ENCODE measurements around the gene POFUT2.
A peak's percentile ranks its signal among the peaks of the same experiment; 100 is the strongest.

POFUT2 gene

DNA sequence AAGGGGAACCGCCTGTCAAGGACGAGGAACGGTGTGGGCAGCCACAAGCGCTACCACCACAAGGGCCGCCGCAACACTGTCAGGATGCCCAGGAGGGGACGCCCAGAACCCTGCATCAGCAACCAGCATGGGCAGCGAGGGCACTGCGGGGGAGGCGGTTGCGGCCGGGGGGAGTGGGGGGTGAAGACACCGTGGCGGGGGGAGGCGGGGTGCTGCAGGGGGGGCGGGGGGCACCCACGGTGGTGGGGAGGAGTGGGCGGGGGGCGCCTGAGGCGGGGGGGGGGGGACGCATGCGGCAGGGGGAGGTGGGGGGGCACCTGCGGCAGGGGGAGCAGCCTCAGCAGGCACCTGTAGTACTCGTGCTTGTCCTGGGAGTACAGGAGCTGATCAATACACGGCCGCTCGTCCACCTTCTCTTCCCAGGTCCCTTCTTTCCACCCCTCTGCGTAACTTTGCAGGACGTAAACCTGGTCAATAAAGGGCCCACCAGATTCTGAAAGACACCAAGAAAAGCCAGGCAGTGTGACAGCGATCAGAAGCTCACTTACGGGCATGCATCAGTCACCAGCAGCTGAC lies 4.6 kb downstream of the POFUT2 start:
- no peak for DNase-seq (ENCODE audit: low spot score)

- no peak for DNase-seq (ENCODE audit: low spot score)
These were observed 5.2 kb downstream of the POFUT2 start for GRCh38 chr21:45282283-45283034.

- peak; percentile 44 for DNase-seq (ENCODE audit: low spot score)
These were observed 6.0 kb downstream of the POFUT2 start for GRCh38 chr21:45281411-45282282.

DNA sequence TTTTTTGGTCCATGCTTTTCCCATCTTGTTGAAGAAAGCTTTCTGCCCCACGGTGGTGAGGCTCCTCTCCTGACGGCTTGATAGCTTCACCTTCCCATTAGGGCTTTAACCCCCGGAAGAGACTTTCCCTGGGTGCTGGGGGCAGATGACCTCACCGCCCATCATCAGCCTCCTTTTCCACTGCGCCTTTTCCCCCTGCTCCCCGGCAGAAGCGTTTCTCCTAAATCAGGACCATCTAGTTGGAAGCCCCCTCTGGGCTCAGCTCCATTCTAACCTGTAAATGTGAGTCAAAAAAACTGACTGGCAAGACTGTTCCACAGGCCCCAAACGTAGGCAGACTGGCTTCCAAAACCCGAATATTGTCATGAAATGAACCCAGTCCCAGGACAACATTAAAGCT lies 6.7 kb downstream of the POFUT2 start:
- DNase-seq (ENCODE audit: low spot score), result no peak

- DNase-seq (ENCODE audit: low spot score), result no peak
These were observed 7.4 kb downstream of the POFUT2 start for GRCh38 chr21:45280178-45280821.

GRCh38 chr21:45279446-45280177 lies 8.1 kb downstream of the POFUT2 start:
- no peak for DNase-seq (ENCODE audit: low spot score)

GRCh38 chr21:45278156-45278911 lies 9.4 kb downstream of the POFUT2 start:
- no peak for DNase-seq (ENCODE audit: low spot score)

- DNase-seq (ENCODE audit: low spot score), result no peak
These were observed 10.3 kb downstream of the POFUT2 start for GRCh38 chr21:45277101-45278045.

- no peak for DNase-seq (ENCODE audit: low spot score)
These were observed 11.1 kb downstream of the POFUT2 start for GRCh38 chr21:45276596-45276995.

GRCh38 chr21:45270306-45270821 lies 17.3 kb downstream of the POFUT2 start:
- no peak for DNase-seq (ENCODE audit: low spot score)

DNA sequence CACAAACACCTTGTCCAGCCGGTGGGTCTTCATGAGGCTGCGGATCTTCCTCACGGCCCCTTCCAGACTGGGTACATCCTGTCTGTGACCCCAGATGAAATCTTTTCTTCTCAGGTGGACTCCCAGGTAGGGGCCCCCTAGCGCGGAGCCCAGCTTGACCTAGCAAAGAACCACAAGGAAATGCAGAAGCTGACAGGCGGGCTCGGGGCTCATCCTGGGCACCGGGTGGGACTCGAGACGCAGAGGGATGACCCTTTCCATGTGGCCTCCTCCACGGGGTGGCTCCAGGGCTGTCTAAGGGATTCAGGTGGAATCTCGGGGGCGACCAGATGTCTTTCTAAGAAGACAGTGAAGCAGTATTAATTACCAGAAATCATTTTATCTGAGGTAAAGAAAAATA lies 17.8 kb downstream of the POFUT2 start:
- DNase-seq (ENCODE audit: low spot score), result no peak

- DNase-seq (ENCODE audit: low spot score), result no peak
These were observed 20.3 kb downstream of the POFUT2 start for GRCh38 chr21:45267390-45267760.

GRCh38 chr21:45266518-45267389 lies 20.9 kb downstream of the POFUT2 start:
- DNase-seq (ENCODE audit: low spot score), result no peak

GRCh38 chr21:45265721-45266517 lies 21.8 kb downstream of the POFUT2 start:
- DNase-seq (ENCODE audit: low spot score), result no peak

DNA sequence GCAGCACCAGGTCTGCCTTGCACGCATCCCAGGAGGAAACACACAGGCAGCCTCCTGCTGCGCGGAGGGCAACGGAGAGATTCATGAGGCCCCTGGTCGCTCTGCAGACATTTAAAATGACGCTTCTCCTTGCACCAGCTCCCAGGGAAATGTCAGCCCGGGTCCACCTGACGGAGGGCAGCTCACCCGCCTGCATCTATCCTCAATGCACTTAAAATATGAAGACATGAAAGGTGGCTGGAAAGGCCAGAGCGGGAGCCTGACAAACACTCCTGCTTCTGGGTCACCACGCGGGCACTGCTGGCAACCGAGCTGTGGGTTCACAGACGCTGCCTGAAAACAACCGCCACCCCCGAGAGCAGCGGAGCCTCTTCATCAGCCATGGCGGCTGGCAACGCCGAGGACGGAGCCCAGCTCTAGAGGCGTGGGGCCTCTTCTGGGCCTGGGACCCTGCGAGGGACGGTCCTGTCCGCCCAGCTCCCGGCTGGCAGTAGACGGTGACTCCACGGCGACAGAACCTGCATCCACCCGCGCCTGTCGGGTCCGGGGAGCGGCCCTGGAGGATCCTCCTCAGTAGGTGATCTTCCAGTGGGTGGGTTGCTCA lies 22.7 kb downstream of the POFUT2 start:
- no peak for DNase-seq (ENCODE audit: low spot score)

DNA sequence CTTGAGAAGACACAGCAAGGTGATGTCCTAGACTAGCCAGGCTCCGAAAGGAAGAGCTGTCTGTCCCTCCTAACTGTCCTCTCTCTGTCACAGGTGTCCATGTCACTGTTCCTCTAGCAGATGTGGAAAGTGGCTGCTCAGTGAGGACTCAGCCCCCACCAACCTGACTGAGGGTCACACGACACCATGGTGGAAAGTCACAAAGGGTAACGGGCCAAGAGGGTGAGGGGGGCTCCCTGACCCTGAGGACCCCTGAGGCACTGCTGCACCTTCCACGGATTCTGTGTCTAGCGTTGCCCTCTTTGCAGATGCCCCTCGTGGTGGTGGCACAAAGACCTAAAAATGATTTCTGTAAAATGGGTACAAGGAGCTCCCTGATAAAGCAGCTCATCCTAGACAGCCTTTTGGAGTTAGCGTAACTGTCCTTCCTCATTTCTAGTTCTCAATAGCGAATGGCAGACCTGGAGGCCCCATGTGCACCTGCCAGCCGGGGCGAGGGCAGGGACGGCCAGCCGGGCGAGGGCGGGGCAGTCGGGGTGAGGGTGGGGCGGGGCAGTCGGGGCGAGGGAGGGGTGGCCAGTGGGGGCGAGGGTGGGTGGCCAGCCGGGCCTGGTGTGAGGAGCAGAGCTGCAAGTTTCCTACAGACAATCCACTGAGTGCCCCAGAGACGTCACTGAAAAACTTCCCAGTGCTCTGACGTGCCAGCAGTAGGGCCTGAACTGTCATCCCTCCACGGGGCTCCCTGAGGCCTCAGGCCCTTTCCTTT lies 23.4 kb downstream of the POFUT2 start:
- DNase-seq (ENCODE audit: low spot score), result no peak

GRCh38 chr21:45263534-45263933 lies 24.2 kb downstream of the POFUT2 start:
- no peak for DNase-seq (ENCODE audit: low spot score)

Data from pons (tissue), 1 donor.